Measurements from ENCODE around the gene UBXN10. TPM values are rescaled to one million over a fixed set of nuclear protein-coding genes. Genes with fewer than 3 reads are reported as not detected.

UBXN10 gene
- total and polyA plus RNA-seq, 4 donors = 0.50 to 2.3 (median 1.1) TPM

DNA sequence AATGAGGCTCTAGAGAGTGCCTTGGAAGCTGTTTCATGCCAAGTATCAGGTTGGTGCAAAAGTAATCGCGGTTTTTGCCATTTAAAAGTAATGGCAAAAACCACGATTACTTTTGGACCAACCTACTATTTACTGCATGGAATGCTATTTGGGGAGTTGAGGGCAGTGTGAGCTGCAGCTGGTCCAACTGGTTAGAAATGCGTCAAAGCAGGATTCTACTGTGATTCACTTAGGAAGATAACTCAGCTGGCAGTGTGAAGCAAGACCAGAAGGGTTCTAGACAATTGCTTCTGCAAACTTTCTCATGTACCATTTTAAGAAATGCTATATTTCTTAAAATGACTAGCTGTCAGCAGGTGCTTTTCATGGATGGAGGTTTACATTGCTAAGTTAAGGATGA, 21.6 kb downstream of the UBXN10 start:
- 80% methylated on average over 4 of the region's 4 CpGs for WGBS
- H3K4me1 ChIP-seq (ENCODE audit: control insufficient read depth in 4 of 4, insufficient read depth in 4 of 4, low read length in 3 of 4) = peaks cover 0 to 3% (median 2%) of the 10 kb centered on the region in 4 donors
- no peak overlapping the region for H3K4me3 ChIP-seq (ENCODE audit: low read depth in 1 of 3, low read length in 3 of 3)
- no peak overlapping the region for H3K9ac ChIP-seq (ENCODE audit: low read depth in 1 of 2, low read length in 2 of 2)
- no peak for DNase-seq (ENCODE audit: low spot score)
- H3K9me3 ChIP-seq (ENCODE audit: control insufficient read depth in 4 of 4, low read length in 3 of 4) = no peaks in the 10 kb centered on the region
- H3K27ac ChIP-seq (ENCODE audit: low read depth in 1 of 2, low read length in 2 of 2) = no peak overlapping the region
- no peaks in the 10 kb centered on the region for H3K27me3 ChIP-seq (ENCODE audit: control insufficient read depth in 4 of 4, insufficient read depth in 4 of 4, low read length in 3 of 4)
- TF ChIP-seq NR2F2 (IDR thresholded peaks at IDR 0.05) = no peak
- no peak for TF ChIP-seq JUND (IDR thresholded peaks at IDR 0.05)
- H3K36me3 ChIP-seq (ENCODE audit: control insufficient read depth in 4 of 4, insufficient read depth in 3 of 4, low read depth in 1 of 4, low read length in 3 of 4) = no peaks in the 10 kb centered on the region

DNA sequence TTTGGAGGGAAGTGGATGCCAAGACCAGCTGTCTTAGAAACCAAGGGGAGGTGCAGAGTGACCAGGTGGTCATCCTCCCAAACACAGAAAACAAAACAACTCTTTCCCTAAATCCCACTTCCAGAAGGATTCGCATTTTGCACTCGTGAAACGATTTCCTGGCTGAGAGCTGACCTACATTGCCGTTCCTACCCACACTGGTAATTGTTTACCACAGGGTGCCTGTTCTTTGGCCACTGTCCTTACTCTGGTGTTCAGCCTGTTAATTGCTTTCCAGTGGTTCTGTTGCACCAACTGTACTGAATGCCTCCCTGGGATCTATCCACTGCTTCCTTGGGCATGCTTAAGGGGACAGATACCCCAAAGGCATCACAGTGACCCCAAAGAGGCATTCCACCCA, 23.6 kb downstream of the UBXN10 start:
- Histone ChIP-seq H3K9ac (ENCODE audit: low read depth in 1 of 2, low read length in 2 of 2) (no peak overlapping the region), H3K27ac (ENCODE audit: low read depth in 1 of 2, low read length in 2 of 2) (no peak overlapping the region), H3K36me3 (ENCODE audit: control insufficient read depth in 4 of 4, insufficient read depth in 3 of 4, low read depth in 1 of 4, low read length in 3 of 4) (no peaks in the 10 kb centered on the region), H3K4me3 (ENCODE audit: low read depth in 1 of 3, low read length in 3 of 3) (no peak overlapping the region), H3K9me3 (ENCODE audit: control insufficient read depth in 4 of 4, low read length in 3 of 4) (no peaks in the 10 kb centered on the region), H3K4me1 (ENCODE audit: control insufficient read depth in 4 of 4, insufficient read depth in 4 of 4, low read length in 3 of 4) (peaks cover 0 to 9% (median 5%) of the 10 kb centered on the region in 4 donors), H3K27me3 (ENCODE audit: control insufficient read depth in 4 of 4, insufficient read depth in 4 of 4, low read length in 3 of 4) (no peaks in the 10 kb centered on the region)
- TF ChIP-seq HNF4G (IDR thresholded peaks at IDR 0.05) = no peak
- TF ChIP-seq GABPA (IDR thresholded peaks at IDR 0.05 in 1 of 2, conservative IDR thresholded peaks at IDR 0.05 in 1 of 2) = no peak
- TF ChIP-seq, protein P1, sequence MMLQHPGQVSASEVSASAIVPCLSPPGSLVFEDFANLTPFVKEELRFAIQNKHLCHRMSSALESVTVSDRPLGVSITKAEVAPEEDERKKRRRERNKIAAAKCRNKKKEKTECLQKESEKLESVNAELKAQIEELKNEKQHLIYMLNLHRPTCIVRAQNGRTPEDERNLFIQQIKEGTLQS (IDR thresholded peaks at IDR 0.05) = no peak
- no peak for TF ChIP-seq EGR1 (IDR thresholded peaks at IDR 0.05; ENCODE audit: low read depth in 2 of 2)
- no peak for TF ChIP-seq YY1 (IDR thresholded peaks at IDR 0.05)
- TF ChIP-seq, protein P2, sequence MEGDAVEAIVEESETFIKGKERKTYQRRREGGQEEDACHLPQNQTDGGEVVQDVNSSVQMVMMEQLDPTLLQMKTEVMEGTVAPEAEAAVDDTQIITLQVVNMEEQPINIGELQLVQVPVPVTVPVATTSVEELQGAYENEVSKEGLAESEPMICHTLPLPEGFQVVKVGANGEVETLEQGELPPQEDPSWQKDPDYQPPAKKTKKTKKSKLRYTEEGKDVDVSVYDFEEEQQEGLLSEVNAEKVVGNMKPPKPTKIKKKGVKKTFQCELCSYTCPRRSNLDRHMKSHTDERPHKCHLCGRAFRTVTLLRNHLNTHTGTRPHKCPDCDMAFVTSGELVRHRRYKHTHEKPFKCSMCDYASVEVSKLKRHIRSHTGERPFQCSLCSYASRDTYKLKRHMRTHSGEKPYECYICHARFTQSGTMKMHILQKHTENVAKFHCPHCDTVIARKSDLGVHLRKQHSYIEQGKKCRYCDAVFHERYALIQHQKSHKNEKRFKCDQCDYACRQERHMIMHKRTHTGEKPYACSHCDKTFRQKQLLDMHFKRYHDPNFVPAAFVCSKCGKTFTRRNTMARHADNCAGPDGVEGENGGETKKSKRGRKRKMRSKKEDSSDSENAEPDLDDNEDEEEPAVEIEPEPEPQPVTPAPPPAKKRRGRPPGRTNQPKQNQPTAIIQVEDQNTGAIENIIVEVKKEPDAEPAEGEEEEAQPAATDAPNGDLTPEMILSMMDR (IDR thresholded peaks at IDR 0.05; ENCODE audit: low read depth, low read length, missing input control) = no peak
- WGBS = 86% methylated on average over 4 of the region's 4 CpGs
- DNase-seq (ENCODE audit: low spot score) = no peak

GRCh38 chr1:20210736-20211460, 25.0 kb downstream of the UBXN10 start:
- Histone ChIP-seq H3K27ac (ENCODE audit: low read depth in 1 of 2, low read length in 2 of 2) (no peak overlapping the region), H3K9ac (ENCODE audit: low read depth in 1 of 2, low read length in 2 of 2) (no peak overlapping the region), H3K27me3 (ENCODE audit: control insufficient read depth in 4 of 4, insufficient read depth in 4 of 4, low read length in 3 of 4) (no peaks in the 10 kb centered on the region), H3K9me3 (ENCODE audit: control insufficient read depth in 4 of 4, low read length in 3 of 4) (no peaks in the 10 kb centered on the region), H3K4me3 (ENCODE audit: low read depth in 1 of 3, low read length in 3 of 3) (no peak overlapping the region), H3K4me1 (ENCODE audit: control insufficient read depth in 4 of 4, insufficient read depth in 4 of 4, low read length in 3 of 4) (peaks cover 0 to 9% (median 5%) of the 10 kb centered on the region in 4 donors), H3K36me3 (ENCODE audit: control insufficient read depth in 4 of 4, insufficient read depth in 3 of 4, low read depth in 1 of 4, low read length in 3 of 4) (no peaks in the 10 kb centered on the region)
- no peak for DNase-seq (ENCODE audit: low spot score)
- 85% methylated on average over 10 of the region's 10 CpGs for WGBS
- no peak for TF ChIP-seq REST (IDR thresholded peaks at IDR 0.05)
- TF ChIP-seq RXRA (IDR thresholded peaks at IDR 0.05) = no peak
- no peak for TF ChIP-seq TAF1 (conservative IDR thresholded peaks at IDR 0.05)
- TF ChIP-seq JUND (IDR thresholded peaks at IDR 0.05) = no peak
- TF ChIP-seq RAD21 (IDR thresholded peaks at IDR 0.05) = no peak
- no peak for TF ChIP-seq SP1 (IDR thresholded peaks at IDR 0.05)
- TF ChIP-seq, protein P1 (IDR thresholded peaks at IDR 0.05) = no peak
- TF ChIP-seq HNF4A (conservative IDR thresholded peaks at IDR 0.05) = no peak
- TF ChIP-seq YY1 (IDR thresholded peaks at IDR 0.05) = no peak
- no peak for TF ChIP-seq MAX (IDR thresholded peaks at IDR 0.05)
- TF ChIP-seq HNF4G (IDR thresholded peaks at IDR 0.05) = no peak

Data from liver (tissue), 9 donors.